HG03045 (cell line): ENCODE measurements around the gene TNFRSF6B.
"Not testable (repeated sequence)": the region's sequence is repeated elsewhere in the genome, so short reads cannot be mapped to it uniquely, and the experiment has no call there.

Experiments
- ATAC-seq: cut with Tn5 transposase; IDR thresholded peaks from one replicate; pipeline ENCODE4 v1.9.1; 2021; ENCODE audit warnings: mild to moderate bottlenecking, moderate library complexity; ENCODE audit not compliant: unreplicated experiment

TNFRSF6B gene

DNA sequence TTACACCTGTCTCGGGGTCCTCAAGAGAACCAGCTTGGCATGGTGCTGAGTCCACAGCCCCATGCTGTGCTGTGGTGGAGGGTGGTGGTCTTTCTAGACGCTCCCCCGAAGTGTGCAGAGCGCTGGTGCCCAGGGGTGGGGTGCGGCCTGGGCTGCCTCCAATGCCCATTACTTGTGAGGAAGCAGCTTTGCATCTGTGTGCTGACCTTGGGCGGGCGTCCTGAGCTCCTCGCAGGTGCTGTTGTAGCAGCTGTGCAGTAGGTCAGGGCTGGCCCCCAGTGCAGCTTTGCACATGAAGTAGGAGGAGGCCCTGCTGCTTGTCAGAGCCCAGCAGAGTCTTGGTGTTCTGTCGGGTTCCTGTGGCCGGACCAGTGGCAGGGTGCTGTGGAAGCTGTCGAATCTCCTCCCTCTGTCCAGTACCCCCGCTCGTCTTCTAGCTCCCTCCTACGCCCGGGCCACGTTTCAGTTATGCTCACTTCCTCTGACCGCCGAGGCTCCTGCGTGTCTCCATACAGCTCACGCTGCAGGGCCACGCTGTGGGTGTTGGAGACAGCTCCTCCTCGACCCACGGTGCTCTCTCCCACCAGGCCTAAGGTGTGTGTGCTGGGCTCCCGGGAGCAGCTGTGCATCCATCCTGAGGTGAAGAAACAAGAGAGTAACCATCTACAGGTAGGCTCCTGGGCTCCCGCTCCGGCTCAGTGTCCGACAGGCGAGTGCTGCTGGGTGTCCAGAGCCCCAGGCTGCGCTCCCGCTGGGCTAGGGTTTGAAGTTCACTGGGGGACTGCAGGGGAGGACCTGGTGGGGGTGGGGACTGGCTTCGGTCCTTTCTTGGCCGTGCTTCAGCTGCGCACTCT is 34.3 kb upstream of the TNFRSF6B start:
- no peak for ATAC-seq

DNA sequence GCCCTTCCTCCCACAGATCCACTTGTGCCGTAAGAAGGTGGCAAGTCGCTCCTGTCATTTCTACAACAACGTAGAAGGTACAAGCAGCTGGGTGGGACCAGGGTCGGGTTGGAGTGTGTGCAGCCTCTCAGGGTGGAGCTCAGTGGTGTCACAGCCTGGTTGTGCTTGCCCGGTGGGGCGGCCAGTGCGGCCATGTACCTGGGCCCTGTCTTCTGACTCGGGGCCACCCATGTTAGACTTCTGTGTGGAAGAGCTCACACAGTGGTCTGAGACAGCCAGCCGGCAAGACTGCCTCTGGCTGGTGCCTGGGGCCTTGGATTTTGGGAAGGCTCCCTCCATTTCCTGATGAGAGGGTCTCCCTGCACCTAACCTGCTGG is 33.7 kb upstream of the TNFRSF6B start:
- no peak for ATAC-seq

DNA sequence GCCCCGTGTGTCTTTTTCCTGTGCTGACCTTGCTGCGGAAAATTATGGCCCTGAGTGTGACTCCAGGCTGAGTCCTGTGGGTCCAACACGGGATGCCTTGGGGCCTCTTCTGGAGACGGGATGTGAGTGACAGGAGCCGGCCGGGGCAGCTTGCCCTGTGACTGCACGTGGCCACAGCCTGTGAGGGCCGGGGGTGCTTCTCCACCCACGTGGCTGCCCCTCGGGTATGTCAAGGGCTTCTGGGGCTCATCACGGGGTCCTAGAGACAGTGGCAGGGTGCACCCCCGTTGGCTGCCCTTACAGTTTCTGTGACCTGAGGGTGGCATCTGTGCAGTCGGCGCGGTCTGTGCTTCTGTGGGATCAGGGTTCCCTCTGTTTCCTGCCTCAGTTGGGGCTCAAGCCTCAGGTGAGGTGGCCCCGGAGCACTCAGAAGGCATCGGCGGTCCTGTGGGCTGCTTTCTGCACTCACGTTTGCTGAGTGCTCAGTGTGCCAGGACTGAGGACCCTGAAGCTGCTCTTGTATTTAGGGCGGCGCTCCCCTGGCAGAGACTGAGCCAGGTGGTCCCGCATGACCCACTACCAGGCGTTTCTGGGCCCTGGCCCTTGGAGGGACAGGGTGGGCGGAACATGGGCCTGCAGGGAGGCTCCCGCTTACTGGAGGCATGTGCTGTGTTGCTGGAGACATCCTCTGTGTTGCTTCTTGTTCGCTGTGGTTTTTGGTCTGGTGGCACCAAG is 33.0 kb upstream of the TNFRSF6B start:
- no peak for ATAC-seq

DNA sequence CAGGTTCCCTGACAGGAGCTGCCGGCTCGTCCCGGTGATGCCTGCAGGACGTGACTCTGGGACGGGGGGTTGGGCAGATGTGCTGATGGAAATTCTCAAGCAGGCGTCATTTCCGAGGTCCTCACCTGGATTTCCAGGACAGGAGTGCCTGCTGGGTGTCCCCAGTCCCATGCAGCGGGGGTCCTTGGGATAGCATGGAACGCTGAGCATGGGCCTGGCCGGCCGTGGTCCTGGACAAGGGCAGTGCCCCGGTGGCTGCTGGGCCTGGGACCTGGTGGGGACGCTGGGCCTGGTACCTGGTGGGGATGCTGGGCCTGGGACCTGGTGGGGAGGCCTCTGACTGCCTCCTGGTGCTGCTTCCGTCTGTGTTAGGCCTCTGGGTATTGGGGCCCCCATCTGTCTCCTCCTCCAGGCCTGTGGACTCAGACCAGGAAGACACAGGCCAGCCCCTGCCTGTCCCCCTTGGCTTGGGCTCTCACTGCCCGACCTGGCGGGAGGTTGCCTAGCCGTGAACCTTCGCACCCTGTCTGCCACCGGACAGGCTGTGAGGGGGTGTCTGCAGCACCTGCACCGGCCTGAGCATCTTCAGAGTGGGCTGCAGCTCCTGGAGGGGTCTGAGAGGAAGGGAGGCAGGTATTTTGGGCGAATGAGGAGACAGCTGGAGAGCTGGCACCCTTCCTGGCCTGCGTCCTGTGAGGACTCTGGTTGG is 32.2 kb upstream of the TNFRSF6B start:
- no peak for ATAC-seq

DNA sequence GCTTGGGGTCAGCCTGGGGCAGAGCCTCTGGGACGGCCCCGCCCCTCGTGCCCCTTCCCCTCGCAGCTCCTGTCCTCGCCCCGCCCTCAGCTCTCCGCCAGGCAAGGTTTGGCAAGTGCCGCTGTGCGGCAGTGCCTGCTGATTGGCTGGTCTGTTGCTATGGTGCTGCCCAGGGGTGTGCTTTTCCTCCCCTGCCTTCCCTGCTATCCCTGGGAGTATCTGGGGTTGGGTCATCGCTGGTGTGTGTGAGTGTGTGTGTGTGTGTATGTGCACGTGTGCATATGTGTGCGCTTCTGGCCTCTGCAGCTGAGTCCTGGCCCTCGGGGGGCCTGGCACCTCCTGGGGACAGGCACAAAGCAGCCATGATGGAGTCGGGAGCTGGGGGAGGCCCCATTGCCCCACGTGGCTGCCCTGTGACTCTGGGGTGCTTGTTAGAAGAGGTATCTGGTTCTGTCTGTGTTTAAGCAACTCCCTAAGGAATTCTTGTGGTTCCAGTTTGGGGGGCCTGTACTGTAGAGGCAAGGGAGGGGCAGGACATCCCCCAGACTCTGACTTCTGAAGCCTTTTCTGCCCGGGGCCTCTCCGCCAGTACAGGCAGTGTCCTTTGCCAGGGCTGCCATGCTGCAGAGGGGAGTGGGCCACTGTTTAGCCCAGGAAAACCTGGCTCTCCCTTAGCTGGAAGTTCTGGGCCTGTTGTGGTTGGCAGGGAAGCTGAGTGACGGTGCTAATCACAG is 31.4 kb upstream of the TNFRSF6B start:
- no peak for ATAC-seq

DNA sequence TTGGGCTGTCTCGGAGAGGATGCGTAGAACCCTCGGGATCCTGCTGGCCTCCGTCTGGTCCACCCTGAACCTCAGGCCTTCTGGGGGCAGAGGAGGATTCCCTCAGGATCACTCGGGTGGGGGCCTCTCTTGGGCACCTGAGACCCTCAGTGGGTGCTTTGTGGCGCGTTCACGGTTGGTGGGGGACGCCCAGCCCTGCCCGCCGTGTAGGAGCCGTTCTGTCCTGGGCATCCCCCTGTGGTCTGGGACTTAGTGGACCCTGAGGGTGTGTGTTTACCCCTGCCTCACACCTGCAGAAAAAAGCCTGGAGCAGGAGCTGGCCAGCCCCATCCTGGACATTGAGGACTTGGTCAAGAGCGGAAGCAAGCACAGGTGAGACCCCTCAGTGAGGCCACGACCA is 30.7 kb upstream of the TNFRSF6B start:
- no peak for ATAC-seq

DNA sequence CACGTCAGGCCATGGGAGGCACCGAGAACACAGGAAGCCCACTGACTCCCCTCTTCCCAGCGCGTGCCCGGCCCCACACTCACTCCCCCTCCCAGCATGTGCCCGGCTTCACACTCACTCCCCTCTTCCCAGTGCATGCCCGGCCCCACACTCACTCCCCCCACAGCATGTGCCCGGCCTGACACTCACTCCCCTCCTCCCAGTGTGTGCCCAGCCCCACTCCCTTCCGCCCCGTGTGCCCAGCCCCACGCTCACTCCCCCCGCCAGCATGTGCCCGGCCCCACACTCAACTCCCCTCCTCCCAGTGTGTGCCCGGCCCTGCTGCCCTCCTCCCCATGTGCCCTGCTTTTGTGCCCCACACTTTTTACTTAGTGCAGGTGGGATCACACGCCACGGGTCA is 28.6 kb upstream of the TNFRSF6B start:
- no peak for ATAC-seq

DNA sequence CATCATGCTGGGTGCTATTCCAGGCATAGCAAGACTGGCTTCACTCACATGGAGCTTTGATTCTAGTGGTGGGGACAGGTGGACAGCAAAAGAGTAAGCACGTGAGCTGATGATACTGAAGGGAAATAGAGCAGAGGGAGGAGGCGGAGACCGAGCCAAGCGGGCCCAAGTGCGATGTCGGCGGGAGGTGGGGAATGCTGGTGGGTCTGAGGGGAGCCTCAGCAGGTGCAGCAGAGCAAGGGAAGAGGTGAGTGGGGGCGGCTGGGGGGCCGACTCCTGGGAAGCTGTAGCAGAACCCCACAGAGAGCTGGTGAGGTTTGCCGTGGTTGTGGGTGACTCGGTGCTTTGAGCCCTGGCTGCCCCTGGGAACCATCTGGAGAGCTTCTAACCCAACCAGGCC is 28.1 kb upstream of the TNFRSF6B start:
- no peak for ATAC-seq

DNA sequence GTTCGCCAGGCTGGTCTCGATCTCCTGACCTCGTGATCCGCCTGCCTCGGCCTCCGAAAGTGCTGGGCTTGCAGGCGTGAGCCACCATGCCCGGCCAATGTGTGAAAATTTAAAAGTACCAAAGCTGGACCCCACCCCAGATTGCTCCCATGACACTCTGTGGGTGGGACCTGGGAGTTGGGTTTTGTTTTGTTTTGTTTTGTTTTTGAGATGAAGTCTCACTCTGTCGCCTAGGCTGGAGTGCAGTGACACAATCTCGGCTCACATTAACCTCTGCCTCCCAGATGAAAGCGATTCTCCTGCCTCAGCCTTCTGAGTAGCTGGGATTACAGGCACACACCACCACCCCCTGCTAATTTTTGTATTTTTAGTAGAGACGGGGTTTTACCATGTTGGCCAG is 24.8 kb upstream of the TNFRSF6B start:
- not testable (repeated sequence) for ATAC-seq

DNA sequence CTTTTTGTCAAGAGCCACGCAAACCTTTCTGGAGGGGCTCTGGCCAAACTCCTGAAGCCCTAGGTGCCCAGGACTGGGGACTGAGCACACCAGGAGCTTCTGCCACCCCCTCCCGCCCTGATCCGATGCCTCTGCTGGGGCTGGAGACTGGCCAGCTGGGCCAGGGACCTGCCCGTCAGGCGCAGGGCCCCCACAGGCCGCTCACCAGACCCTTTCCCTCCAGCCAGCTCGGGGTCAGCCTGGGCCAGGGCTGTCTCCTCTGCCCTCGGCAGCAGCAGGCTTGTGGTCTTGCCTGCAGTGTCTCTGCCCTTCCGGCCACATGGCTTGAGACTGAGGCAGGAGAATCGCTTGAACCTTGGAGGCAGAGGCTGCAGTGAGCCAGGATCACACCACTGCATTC is 23.8 kb upstream of the TNFRSF6B start:
- no peak for ATAC-seq

DNA sequence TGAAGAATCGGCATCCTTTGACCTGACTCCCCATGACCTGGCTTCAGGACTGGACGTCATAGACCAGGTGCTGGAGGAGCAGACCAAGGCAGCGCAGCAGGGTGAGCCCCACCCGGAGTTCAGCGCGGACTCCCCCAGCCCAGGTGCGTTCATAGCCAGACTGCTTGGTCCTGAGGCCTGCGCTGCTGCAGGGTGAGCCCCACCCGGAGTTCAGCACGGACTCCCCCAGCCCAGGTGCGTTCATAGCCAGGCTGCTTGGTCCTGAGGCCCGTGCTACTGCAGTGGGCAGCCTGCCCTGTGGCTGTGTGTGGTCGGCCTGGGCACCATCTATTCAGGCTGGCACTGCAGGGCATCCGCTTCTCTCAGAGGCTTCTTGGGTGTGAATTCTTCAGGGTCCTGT is 22.5 kb upstream of the TNFRSF6B start:
- ATAC-seq = no peak

DNA sequence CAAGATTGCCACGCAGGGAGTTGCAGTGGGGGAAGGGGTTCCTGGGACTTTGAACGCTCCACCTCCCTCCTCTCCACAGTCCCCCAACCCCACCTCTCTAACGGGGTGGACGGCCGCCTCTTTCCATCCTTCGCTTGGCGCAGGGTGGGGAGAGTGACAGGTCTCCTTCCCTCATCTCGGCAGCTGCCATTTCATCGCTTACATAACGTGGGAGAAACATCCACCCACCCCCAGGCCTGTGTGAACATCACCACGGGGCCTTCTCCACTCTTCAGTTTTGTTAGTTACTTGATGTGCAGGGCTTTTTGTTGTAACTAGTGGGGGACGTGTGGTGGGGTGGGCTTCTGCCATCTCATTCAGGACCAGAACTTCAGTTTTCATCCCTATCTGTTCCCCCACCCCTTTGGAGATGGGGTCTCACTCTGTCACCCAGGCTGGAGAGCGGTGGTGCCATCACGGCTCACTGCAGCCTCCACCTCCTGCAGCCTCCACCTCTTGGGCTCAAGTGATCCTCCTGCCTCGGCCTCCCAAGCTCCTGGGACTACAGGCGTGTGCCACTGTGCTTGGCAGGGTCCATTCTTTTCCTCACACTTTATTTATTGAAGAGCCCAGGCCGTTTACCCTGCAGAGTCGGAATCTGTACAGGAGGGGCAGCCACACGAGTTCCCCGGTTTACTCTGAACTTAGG is 20.6 kb upstream of the TNFRSF6B start:
- ATAC-seq = no peak

DNA sequence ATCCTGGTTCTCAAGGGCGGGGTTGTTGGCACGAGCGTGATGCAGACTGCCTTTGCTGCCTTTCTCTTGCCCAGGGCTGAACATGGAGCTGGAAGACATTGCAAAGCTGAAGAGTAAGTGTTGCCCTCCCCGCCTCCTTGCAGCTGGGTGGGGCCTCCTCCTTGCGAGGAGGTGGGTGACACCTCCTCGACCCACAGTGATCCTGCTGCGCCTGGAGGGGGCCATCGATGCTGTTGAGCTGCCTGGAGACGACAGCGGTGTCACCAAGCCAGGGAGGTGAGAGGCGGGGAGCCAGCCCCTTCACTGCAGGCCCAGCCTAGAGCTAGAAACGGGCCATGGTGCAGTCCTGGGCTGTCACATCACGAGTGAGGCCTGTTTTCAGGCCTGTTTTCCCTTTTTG is 18.4 kb upstream of the TNFRSF6B start:
- ATAC-seq = no peak

DNA sequence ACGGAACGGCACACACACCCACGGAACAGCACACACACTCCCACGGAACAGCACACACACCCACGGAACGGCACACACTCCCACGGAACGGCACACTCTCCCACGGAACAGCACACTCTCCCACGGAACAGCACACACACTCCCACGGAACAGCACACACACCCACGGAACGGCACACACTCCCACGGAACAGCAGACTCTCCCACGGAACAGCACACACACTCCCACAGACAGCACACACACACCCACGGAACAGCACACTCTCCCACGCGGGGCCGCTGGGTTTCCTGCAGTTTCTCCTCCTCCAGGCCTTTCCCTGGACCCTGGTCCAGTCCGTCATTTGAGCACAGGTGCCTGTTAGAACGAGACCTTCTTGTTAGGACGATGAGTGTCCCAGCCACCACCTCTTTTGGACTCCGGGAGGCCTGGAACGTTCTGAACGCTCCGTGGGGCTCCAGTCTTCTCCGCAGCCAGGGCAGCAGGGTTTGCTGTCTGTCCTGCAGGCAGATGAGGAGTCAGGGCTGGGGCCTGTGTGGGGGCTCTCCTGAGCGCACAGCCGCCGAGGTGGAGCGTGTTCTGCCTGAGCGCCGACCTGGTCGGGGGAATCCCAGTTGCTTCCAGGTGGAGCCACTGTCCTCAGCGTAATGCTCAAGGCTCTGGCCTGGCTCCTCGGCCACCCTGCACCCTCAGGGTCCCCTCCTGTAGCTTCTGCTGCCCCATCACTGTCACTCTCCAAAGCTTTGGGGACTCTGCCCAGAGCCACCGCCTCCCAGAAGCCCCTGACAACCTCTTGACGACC is 17.6 kb upstream of the TNFRSF6B start:
- no peak for ATAC-seq

DNA sequence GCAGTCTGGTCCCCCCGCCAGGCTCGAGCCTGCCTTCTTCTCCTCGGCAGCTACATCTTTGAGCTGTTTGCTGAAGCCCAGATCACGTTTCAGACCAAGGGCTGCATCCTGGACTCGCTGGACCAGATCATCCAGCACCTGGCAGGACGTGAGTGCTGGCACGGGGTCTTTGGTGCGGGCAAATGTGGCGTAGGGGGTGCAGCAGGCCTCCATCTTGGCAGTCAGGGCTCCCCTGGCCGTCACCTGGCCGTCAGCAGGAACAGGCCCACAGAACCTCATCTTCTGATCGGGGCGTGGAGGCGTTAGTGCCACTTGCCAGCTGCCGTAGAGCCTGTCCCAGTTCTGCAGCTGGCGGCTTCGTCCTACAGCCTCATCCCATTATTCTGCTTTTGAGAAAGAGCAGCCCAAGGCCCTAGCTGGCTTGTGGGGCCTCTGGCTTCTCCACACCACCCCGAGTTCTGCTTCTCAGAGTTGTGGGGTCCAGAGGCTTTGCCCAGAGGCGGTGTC is 16.6 kb upstream of the TNFRSF6B start:
- no peak for ATAC-seq

DNA sequence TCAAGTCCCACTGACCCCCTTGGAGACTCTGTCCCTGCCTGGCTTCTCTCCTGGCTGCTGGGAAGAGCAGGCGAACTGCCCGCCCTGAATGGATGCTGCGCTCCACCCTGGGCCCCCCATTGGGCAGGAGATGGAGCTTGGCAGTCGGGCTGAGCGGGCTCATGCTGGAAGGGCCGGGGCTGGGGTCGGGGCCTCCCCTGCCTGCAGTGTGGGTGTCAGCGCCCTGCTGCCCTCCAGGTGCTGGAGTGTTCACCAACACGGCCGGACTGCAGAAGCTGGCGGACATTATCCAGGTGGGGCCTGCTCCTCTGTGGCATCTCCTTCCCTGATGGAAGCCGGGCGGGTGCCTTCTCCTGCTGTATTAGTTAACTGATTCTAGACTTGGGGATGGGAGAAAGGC is 16.0 kb upstream of the TNFRSF6B start:
- ATAC-seq = no peak

DNA sequence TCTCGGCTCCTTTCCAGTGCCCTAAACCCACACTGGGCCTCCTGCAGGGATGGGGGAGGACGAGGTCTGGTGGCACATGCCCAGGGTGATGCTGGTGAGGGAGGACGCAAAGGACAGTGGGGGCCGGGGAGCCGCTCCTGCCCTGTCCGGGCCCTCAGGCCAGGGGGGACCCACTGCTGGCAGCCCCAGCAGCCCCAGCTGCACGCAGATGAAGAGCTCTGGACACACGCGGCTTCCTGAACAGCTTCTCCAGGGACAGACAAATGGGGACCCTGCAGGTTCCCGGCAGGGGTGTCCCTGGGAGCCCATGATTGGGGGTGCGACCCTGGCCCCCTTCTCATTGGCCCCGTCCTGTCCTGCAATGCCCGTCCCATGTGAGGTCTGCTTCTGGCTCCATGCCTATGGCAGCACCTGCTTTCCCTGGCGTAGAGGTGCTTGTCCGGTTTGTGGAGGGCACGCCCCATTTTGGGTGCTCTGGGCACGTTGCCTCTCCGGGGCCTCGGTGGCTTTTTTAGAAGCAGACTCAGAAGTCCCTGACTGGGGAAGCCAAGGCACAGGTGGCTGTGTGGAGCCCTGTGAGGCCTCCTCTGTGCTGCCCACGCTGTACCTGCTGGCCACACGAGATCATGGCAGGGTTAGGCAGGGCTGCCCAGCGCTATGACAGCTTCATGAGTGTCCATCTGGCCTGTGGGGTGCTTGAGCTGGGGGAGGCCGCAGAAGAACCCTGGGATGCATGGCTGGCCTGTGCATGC is 15.4 kb upstream of the TNFRSF6B start:
- no peak for ATAC-seq

DNA sequence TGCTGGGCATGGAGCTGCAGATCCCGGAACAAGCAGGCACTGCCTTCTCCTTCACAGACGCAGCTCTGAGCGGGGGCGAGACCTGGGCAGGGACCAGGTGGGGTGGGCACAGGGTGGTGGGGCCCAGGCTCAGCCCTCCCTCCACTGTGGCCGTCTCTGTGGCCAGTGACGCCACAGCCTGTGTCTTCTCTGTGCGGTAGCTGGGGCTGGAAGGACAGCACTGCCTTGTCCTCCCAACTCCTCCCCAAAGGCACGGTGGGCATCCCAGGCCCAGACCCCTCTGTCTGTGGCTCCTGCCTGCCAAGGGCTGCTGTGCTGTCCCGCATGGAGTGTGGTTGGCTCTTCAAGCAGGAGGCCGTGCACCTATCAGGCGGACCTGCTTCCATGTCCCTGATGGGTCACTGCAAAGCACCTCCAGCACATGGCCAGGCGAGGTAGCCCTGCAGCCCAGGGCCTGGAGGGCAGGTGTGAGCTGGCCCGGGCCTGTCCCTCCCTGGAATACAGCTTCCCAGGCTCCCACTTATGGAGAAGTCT is 14.8 kb upstream of the TNFRSF6B start:
- no peak for ATAC-seq
